Fibroblast of mammary gland (primary cell): ENCODE results near the gene BET1L.
A peak's percentile ranks its signal among the peaks of the same experiment; 100 is the strongest.
"Not testable (repeated sequence)": the region's sequence is repeated elsewhere in the genome, so short reads cannot be mapped to it uniquely, and the experiment has no call there.

Source experiments
- DNase-seq: peaks from one replicate; pipeline ENCODE4 v3.0.0-alpha.2; 2010; ENCODE audit warnings: low read depth
- H3K4me3 ChIP-seq: 2 replicates; pipeline ENCODE4 v1.5.1; 2011; ENCODE audit warnings: low read depth, mild to moderate bottlenecking, low read length, moderate library complexity; ENCODE audit not compliant: control insufficient read depth
- CTCF ChIP-seq: conservative IDR thresholded peaks from 2 replicates; pipeline ENCODE4 v1.5.1; 2011; ENCODE audit warnings: low read depth, low read length, inconsistent platforms; ENCODE audit not compliant: control insufficient read depth, insufficient read depth

BET1L gene

DNA sequence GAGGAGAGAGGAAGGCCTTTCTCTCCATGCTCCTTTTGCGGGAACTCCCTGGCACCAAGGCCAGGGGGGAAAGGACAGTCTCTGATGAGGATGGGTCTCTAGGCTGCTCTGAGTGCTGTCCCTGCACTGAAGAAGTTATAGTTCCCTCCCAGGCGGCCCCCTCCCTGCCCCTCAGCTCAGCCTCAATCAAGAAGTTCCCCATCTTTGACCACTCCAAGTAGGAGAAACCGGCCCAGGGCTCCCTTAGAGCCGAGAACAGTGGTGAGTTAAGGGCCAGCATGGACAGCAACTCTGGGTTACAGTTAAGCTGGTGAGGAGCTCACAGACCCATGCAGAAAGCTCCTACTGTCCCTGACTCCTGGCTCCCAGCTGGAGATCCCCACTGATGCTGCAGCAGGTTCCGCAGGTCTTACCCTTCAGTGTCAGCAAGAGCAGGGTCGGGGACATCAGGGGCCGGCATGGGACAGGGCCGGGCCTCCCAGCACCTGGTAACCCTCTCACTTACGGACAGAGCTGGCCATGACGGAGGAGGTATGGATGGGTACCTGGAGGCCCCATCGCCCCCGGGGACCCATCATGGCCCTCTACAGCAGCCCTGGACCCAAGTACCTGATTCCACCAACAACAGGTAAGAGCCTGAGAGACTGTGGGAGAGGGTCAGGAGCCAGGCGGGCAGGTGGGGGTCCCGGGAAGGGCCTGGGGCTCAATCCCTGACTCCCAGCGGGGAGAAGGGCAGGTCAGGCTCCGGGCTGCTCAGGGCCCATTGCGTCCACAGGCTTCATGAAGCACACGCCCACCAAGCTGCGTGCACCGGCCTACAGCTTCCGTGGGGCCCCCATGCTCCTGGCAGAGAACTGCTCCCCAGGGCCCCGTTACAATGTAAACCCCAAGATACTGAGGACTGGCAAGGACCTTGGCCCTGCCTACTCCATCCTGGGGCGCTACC is 10.1 kb downstream of the BET1L start:
- no peak overlapping the region for H3K4me3 ChIP-seq
- TF ChIP-seq CTCF, result no peak
- DNase-seq, result no peak

DNA sequence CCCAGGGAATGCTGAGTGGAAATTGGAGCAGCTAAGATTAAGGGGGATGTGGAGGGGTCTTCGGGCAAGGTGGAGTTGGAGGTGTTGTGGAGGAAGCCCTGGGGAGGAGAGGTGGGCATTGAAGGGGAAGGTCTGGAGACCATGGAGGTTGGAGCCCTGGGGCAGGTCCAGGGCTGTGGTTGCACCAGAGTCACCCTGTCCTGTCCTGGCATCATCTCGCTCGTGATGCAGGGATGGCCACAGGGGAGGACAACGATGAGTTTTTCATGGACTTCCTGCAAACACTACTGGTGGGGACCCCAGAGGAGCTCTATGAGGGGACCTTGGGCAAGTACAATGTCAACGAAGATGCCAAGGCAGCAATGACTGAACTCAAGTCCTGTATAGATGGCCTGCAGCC is 13.7 kb downstream of the BET1L start:
- not testable (repeated sequence) for DNase-seq, H3K4me3 ChIP-seq

GRCh38 chr11:192674-193128 is 14.5 kb downstream of the BET1L start, which contains the start of gene SCGB1C1:
TSS of gene SCGB1C1 (plus strand) at chr11:193078. CDS start at chr11:193100, 22 bp downstream.
- not testable (repeated sequence) for H3K4me3 ChIP-seq, DNase-seq

DNA sequence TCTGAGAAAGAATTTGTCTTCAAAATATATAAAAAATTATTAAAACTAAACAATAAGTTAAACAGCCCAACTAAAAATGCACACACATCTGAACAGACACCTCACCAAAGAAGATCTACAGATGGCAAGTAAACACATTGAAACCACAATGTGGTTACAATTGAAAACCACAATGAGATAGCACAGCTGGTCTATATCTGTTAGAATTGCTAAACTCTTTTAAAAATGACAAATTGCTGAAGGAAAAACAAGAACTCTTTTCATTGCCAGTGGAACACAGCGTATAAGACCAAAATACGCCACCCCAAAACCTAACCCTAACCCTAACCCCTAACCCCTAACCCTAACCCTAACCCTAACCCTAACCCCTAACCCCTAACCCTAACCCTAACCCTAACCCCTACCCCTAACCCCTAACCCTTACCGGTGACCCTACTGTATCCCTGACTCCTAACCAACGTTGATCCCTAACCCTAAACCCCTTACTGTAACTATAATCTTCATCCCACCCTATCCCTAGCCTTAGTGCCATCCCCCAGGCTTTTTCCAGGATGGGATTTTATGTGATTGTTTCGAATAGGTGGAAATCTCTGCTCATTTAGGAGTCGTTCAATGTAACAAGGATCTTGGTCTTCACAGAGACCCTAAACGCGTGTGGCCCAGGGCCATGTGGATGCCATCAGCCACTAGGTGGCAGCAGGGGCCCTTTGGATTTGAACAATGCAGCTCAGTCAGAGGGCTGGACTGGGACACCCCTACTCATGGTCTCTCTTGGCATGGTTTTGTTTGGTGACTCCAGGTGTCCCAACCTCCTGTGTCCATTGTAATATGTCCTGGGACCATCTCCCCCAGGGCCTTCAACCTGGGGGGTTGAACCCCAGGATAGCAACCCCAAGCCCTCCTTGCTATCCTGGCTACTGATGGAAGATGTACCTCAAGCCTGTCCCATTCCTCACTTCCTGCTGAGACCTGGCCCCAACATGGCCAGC is 15.4 kb downstream of the BET1L start:
- TF ChIP-seq CTCF, result peak; percentile 27
- not testable (repeated sequence) for DNase-seq, H3K4me3 ChIP-seq

DNA sequence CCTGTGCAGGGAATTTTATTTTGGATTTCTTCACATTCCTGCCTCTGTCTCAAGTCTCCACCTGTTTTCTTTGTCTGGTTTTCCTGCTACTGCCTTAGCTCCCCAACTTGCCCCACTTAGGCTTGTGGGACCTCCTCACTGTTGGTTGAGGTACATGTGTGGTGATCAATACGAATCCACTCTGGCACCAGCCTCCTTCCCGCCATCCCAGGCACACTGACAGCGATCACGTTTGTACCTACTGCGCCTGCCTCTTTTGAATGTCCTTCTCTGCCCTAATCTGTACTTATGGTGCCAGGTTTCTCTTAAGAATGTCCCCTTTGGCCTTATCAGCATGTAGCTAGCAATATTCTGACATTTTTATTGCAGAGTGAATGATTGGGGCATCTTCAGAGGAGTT is 16.7 kb downstream of the BET1L start:
- not testable (repeated sequence) for DNase-seq, H3K4me3 ChIP-seq

GRCh38 chr11:189843-190311 is 17.3 kb downstream of the BET1L start:
- DNase-seq, result not testable (repeated sequence)

GRCh38 chr11:189200-189783 is 17.9 kb downstream of the BET1L start:
- peak; percentile 20 for DNase-seq

More at GRCh38 chr11:189843-190311, 17.3 kb downstream of the BET1L start:
- H3K4me3 ChIP-seq, result not testable (repeated sequence)

GRCh38 chr11:180242-180641 is 27.0 kb downstream of the BET1L start:
- not testable (repeated sequence) for H3K4me3 ChIP-seq, DNase-seq

More at GRCh38 chr11:189200-189783, 17.9 kb downstream of the BET1L start:
- H3K4me3 ChIP-seq, result not testable (repeated sequence)
